SH-SY5Y (cell line): ENCODE measurements around the gene ANTXR2.

ENCODE experiments used
- GATA2 ChIP-seq: IDR thresholded peaks from 2 replicates; pipeline ENCODE4 v1.6.1; 2011; ENCODE audit warnings: mild to moderate bottlenecking, low read depth, low read length
- GATA3 ChIP-seq: IDR thresholded peaks from 2 replicates; pipeline ENCODE4 v1.6.1; 2011; ENCODE audit warnings: low read depth, mild to moderate bottlenecking, low read length, moderate library complexity

DNA sequence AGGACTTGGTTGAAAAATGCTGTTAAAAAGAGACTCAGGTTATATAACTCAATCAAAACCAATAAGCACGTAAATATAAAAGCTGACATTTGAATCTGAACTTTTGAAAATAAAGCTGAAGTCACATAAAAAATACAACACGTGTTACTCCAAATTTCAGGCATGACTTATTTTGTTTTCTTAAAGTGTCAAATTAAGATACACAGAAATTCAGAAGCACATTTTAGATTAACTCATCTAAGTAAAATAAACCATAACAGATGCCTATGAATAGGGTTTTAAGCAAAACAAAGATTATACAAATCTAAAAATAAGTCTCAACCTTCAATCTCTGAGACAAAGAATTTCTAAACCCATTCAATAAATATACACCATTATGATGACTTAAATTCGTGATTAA, 124.8 kb downstream of the ANTXR2 start:
- TF ChIP-seq GATA2 (no peak), GATA3 (no peak)
